DOHH2 (cell line): ENCODE results near the gene LAMA2.

Source experiments
- H3F3A ChIP-seq: fragments of 200-600 bp; sonication (generic), shearing (Covaris generic); 2 replicates; pipeline ENCODE4 v1.6.0; 2016; ENCODE audit warnings: antibody characterized with exemption, mild to moderate bottlenecking; ENCODE audit not compliant: control insufficient read depth, insufficient read depth
- H3K27ac ChIP-seq: fragments of 200-600 bp; sonication (generic); 2 replicates; pipeline ENCODE4 v1.5.1; 2014; ENCODE audit warnings: low read depth, mild to moderate bottlenecking, low read length, moderate library complexity
- H3K27me3 ChIP-seq: fragments of 200-600 bp; sonication (generic); 2 replicates; pipeline ENCODE4 v1.6.1; 2014; ENCODE audit warnings: mild to moderate bottlenecking, low read length, mixed read lengths; ENCODE audit not compliant: control insufficient read depth
- H3K36me3 ChIP-seq: fragments of 200-600 bp; sonication (generic); 2 replicates; pipeline ENCODE4 v1.6.1; 2014; ENCODE audit warnings: mild to moderate bottlenecking, low read length, moderate library complexity, mixed read lengths; ENCODE audit not compliant: control insufficient read depth
- H3K4me1 ChIP-seq: fragments of 200-600 bp; sonication (generic); 2 replicates; pipeline ENCODE4 v1.6.1; 2014; ENCODE audit warnings: mild to moderate bottlenecking, low read length, mixed read lengths; ENCODE audit not compliant: control insufficient read depth
- H3K4me2 ChIP-seq: fragments of 200-600 bp; sonication (generic); 2 replicates; pipeline ENCODE4 v1.6.0; 2014; ENCODE audit warnings: mild to moderate bottlenecking, low read length, moderate library complexity
- H3K4me3 ChIP-seq: fragments of 200-600 bp; sonication (generic); 2 replicates; pipeline ENCODE4 v1.5.1; 2014; ENCODE audit warnings: mild to moderate bottlenecking, low read length, mixed read lengths
- H3K79me2 ChIP-seq: fragments of 200-600 bp; sonication (generic); 2 replicates; pipeline ENCODE4 v1.6.1; 2014; ENCODE audit warnings: mild to moderate bottlenecking, low read length, mixed read lengths; ENCODE audit not compliant: control insufficient read depth
- H3K9me2 ChIP-seq: fragments of 200-600 bp; sonication (generic); replicated peaks from 2 replicates; pipeline ENCODE4 v1.6.1; 2014; ENCODE audit warnings: mild to moderate bottlenecking, low read length, mixed read lengths; ENCODE audit not compliant: control insufficient read depth
- H3K9me3 ChIP-seq: fragments of 200-600 bp; sonication (generic); 2 replicates; pipeline ENCODE4 v1.6.1; 2014; ENCODE audit warnings: antibody characterized with exemption, low read length, mixed read lengths; ENCODE audit not compliant: control insufficient read depth, insufficient read depth
- H4K20me1 ChIP-seq: fragments of 200-600 bp; sonication (generic); 2 replicates; pipeline ENCODE4 v1.6.0; 2014; ENCODE audit warnings: low read depth, mild to moderate bottlenecking, antibody characterized with exemption, low read length, moderate library complexity; ENCODE audit not compliant: control insufficient read depth, insufficient read depth
- CTCF ChIP-seq: fragments of 200-600 bp; sonication (generic); IDR thresholded peaks from one replicate; pipeline ENCODE4 v1.5.1; 2014; ENCODE audit warnings: antibody characterized with exemption, mild to moderate bottlenecking, low read depth, low read length; ENCODE audit not compliant: poor library complexity, severe bottlenecking
- EZH2phosphoT487 ChIP-seq: fragments of 200-600 bp; sonication (generic); IDR thresholded peaks from 2 replicates; pipeline ENCODE4 v1.6.1; 2017; ENCODE audit warnings: borderline replicate concordance, mild to moderate bottlenecking, antibody characterized with exemption, low read length, moderate library complexity, mixed read lengths

Gene LAMA2

GRCh38 chr6:129494586-129494985, 611.6 kb downstream of the LAMA2 start:
- no peaks in the 10 kb centered on the region for H4K20me1 ChIP-seq
- no peaks in the 10 kb centered on the region for H3K9me2 ChIP-seq
- peaks cover 19% of the 10 kb centered on the region for H3K4me1 ChIP-seq
- no peak overlapping the region for H3K4me2 ChIP-seq
- H3F3A ChIP-seq, result no peaks in the 10 kb centered on the region
- TF ChIP-seq EZH2phosphoT487, result no peak
- no peak for TF ChIP-seq CTCF
- H3K36me3 ChIP-seq, result peaks cover 4% of the 10 kb centered on the region; the same call in 1 of the 2 replicates
- H3K27me3 ChIP-seq, result peaks cover 12% of the 10 kb centered on the region
- no peak overlapping the region for H3K27ac ChIP-seq
- H3K9me3 ChIP-seq, result no peaks in the 10 kb centered on the region
- H3K79me2 ChIP-seq, result no peaks in the 10 kb centered on the region
- no peak overlapping the region for H3K4me3 ChIP-seq

DNA sequence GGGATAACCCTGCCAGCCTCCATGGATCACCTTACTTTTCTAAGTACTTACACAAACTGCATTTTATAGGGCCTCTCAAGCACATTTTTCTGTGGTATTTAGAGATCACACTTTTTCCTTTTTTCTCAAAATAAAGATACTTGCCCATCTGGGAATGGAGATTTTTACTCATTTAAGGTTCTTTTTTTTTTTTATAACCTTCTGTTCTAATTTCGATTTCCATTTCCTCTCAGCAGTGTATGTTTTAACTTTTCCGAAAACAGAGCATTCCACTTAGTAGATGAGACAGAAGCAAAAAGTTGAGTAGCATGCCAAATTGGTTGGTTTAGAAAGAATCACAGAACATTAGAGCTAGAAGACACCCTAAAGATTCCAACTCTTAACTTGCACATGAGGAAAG, 612.7 kb downstream of the LAMA2 start:
- no peaks in the 10 kb centered on the region for H4K20me1 ChIP-seq
- H3K27me3 ChIP-seq, result peaks cover 12% of the 10 kb centered on the region
- no peak overlapping the region for H3K27ac ChIP-seq
- H3K36me3 ChIP-seq, result peaks cover 4% of the 10 kb centered on the region; the same call in 1 of the 2 replicates
- H3K4me2 ChIP-seq, result no peak overlapping the region
- H3K4me3 ChIP-seq, result no peak overlapping the region
- H3F3A ChIP-seq, result no peaks in the 10 kb centered on the region
- no peaks in the 10 kb centered on the region for H3K9me3 ChIP-seq
- H3K9me2 ChIP-seq, result no peaks in the 10 kb centered on the region
- H3K79me2 ChIP-seq, result no peaks in the 10 kb centered on the region
- no peak for TF ChIP-seq CTCF
- no peak for TF ChIP-seq EZH2phosphoT487
- peaks cover 13% of the 10 kb centered on the region for H3K4me1 ChIP-seq

DNA sequence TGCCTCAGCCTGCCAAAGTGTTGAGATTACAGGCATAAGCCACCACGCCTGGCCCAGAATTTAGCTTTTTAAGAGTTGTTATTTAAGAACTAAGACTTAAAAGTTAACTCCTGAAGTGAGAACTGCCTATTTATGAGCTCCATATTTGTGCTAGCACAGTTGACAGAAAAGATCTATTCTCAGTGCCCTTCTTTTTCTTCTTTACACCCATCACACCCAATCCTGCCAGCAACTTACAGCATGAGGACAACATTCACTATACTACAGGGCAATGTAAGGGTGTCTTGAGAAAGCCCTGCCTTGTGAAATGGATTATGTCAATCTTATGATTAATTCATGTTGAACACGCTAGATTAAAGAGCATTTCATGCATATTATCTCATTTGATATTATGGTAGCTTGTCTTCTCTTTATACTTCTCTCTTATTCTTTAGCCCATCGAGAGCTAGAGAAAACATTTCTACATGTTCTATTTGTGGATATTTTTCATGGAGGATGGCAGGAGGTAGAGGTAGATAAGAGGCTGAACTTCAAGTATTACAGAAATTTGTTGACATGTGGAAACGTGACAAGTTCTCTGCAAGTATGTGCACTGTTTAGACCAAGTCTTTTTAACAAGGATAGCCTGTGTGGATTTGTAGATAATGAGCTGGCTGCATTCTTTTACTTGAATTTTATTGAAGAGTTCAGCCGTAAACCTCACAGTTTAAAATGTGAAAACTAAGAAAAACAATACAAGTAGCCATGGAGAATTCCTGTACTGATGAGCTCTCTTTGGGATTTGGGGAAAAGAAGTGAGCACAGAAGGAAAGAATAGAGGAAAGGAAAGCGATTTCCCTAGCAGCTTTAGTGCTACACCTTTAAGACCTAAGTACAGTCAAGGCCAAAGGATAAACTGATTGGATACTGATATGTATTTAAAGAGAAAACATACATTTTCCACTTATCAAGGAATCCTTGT, 614.8 kb downstream of the LAMA2 start:
- TF ChIP-seq CTCF (no peak), EZH2phosphoT487 (no peak)
- Histone ChIP-seq H3K36me3 (no peaks in the 10 kb centered on the region), H4K20me1 (no peaks in the 10 kb centered on the region), H3K79me2 (no peaks in the 10 kb centered on the region), H3K9me3 (no peaks in the 10 kb centered on the region), H3K27me3 (peaks cover 12% of the 10 kb centered on the region), H3K4me3 (no peak overlapping the region), H3K9me2 (no peaks in the 10 kb centered on the region), H3K27ac (no peak overlapping the region), H3F3A (no peaks in the 10 kb centered on the region), H3K4me1 (peaks cover 9% of the 10 kb centered on the region), H3K4me2 (no peak overlapping the region)
